H1 (cell line): ENCODE results near the gene CNBP. TPM values are rescaled to one million over a fixed set of nuclear protein-coding genes. Genes with fewer than 3 reads are reported as not detected.

Experiments used
- CTCF ChIA-PET: fragments of 300-600 bp; sonication (Branson Sonifier 250); formaldehyde crosslinking; loops from one replicate; lab custom pipeline; 2021; ENCODE audit not compliant: partially characterized antibody; lab: Charles Lee
- POLR2A ChIA-PET: fragments of 300-600 bp; sonication (Branson Sonifier 250); formaldehyde crosslinking; loops from one replicate; lab custom pipeline; 2021; ENCODE audit warnings: inconsistent platforms; ENCODE audit not compliant: partially characterized antibody; lab: Charles Lee
- DNase-seq, 2 experiments: peaks; one replicate each; pipeline versions ENCODE4 v3.0.0 to v3.0.0-alpha.2; 2010 to 2022; ENCODE audit warnings: low spot score in 2 of 2, low read depth in 1 of 2, mixed read lengths in 1 of 2
- FAIRE-seq: peaks from 2 replicates; lab custom pipeline; 2011; peaks lifted over from hg19 to GRCh38; lab: Jason Lieb, UNC
- H2AFZ ChIP-seq: 2 replicates; pipeline ENCODE4 v1.8.1; 2012; ENCODE audit warnings: low read length, inconsistent platforms
- H2AK5ac ChIP-seq: 2 replicates; pipeline ENCODE4 v1.6.1; 2013; ENCODE audit warnings: low read depth, low read length
- H2BK120ac ChIP-seq: replicated peaks from 2 replicates; pipeline ENCODE3; 2013; ENCODE audit warnings: low read depth, low read length, inconsistent platforms
- H2BK12ac ChIP-seq: 2 replicates; pipeline ENCODE4 v1.6.1; 2013; ENCODE audit warnings: low read depth, low read length
- H2BK15ac ChIP-seq: 2 replicates; pipeline ENCODE4 v1.6.1; 2013; ENCODE audit warnings: low read length
- H2BK20ac ChIP-seq: 2 replicates; pipeline ENCODE4 v1.6.1; 2013; ENCODE audit warnings: low read length
- H2BK5ac ChIP-seq: 2 replicates; pipeline ENCODE4 v1.6.1; 2013; ENCODE audit warnings: low read depth, low read length
- H3K14ac ChIP-seq: 2 replicates; pipeline ENCODE4 v1.6.1; 2013; ENCODE audit warnings: inconsistent platforms; ENCODE audit not compliant: insufficient read length
- H3K18ac ChIP-seq: 2 replicates; pipeline ENCODE4 v1.6.1; 2013; ENCODE audit warnings: low read length; ENCODE audit errors: extremely low read depth
- H3K23ac ChIP-seq: 2 replicates; pipeline ENCODE4 v1.6.1; 2013; ENCODE audit warnings: inconsistent platforms; ENCODE audit not compliant: insufficient read length
- H3K23me2 ChIP-seq: 2 replicates; pipeline ENCODE4 v1.6.1; 2013; ENCODE audit warnings: low read depth, low read length
- H3K27ac ChIP-seq: 2 replicates; pipeline ENCODE4 v1.6.1; 2011; ENCODE audit warnings: low read depth, low read length, inconsistent platforms
- H3K27me3 ChIP-seq, 4 experiments: replicated peaks in 1 of 4; 1 replicate in 1 of 4; 2 replicates in 3 of 4; pipeline versions ENCODE4 v1.6.1 to v1.8.1; 2011 to 2013; ENCODE audit warnings: low read length in 3 of 4, mild to moderate bottlenecking in 3 of 4, inconsistent platforms in 2 of 4, mixed read lengths in 2 of 4, moderate library complexity in 1 of 4; ENCODE audit not compliant: control insufficient read depth in 3 of 4, insufficient read depth in 3 of 4; ENCODE audit errors: extremely low read depth in 1 of 4
- H3K36me3 ChIP-seq, 4 experiments: 2 replicates each; pipeline versions ENCODE4 v1.6.1 to v1.8.1; 2011 to 2013; ENCODE audit warnings: mild to moderate bottlenecking in 4 of 4, low read length in 3 of 4, moderate library complexity in 2 of 4, control low read depth in 1 of 4, inconsistent platforms in 1 of 4; ENCODE audit not compliant: insufficient read depth in 4 of 4, control insufficient read depth in 2 of 4
- H3K4ac ChIP-seq: replicated peaks from 2 replicates; pipeline ENCODE3; 2013; ENCODE audit warnings: low read length, low read depth, mixed read lengths, inconsistent platforms; ENCODE audit not compliant: insufficient read length
- H3K4me1 ChIP-seq, 4 experiments: replicated peaks in 1 of 4; 1 replicate in 1 of 4; 2 replicates in 3 of 4; pipeline versions ENCODE4 v1.6.1 to v1.8.1; 2011 to 2013; ENCODE audit warnings: low read length in 3 of 4, inconsistent platforms in 2 of 4, mixed read lengths in 1 of 4; ENCODE audit not compliant: insufficient read depth in 4 of 4, control insufficient read depth in 3 of 4
- H3K4me2 ChIP-seq, 2 experiments: 2 replicates each; pipeline versions ENCODE4 v1.6.1 to v1.8.1; 2011 to 2013; ENCODE audit warnings: low read depth in 2 of 2, low read length in 2 of 2, control low read depth in 1 of 2, inconsistent platforms in 1 of 2, mild to moderate bottlenecking in 1 of 2; ENCODE audit not compliant: insufficient read depth in 1 of 2
- H3K4me3 ChIP-seq, 4 experiments: fragments of 200-600, 300-600 bp in 1 of 4; sonication (generic), shearing (Covaris generic), sonication (Bioruptor Twin) in 1 of 4; 2 replicates each; pipeline versions ENCODE4 v1.5.1 to v1.8.1; 2011 to 2016; ENCODE audit warnings: low read length in 4 of 4, low read depth in 3 of 4, control low read depth in 2 of 4, inconsistent platforms in 2 of 4, mild to moderate bottlenecking in 2 of 4, mixed read lengths in 1 of 4, moderate library complexity in 1 of 4; ENCODE audit not compliant: insufficient read depth in 2 of 4; ENCODE audit errors: extremely low read depth in 1 of 4
- H3K56ac ChIP-seq: replicated peaks from 2 replicates; pipeline ENCODE3; 2013; ENCODE audit warnings: low read depth, mild to moderate bottlenecking, mixed read lengths, low read length, inconsistent platforms; ENCODE audit not compliant: insufficient read length
- H3K79me1 ChIP-seq: 2 replicates; pipeline ENCODE4 v1.6.1; 2013; ENCODE audit warnings: low read depth, low read length, control low read depth
- H3K79me2 ChIP-seq, 2 experiments: 2 replicates each; pipeline versions ENCODE4 v1.6.1 to v1.8.1; 2012 to 2013; ENCODE audit warnings: low read length in 2 of 2, mild to moderate bottlenecking in 2 of 2, inconsistent platforms in 1 of 2; ENCODE audit not compliant: insufficient read depth in 2 of 2, control insufficient read depth in 1 of 2
- H3K9ac ChIP-seq, 4 experiments: replicated peaks in 1 of 4; 1 replicate in 1 of 4; 2 replicates in 3 of 4; pipeline versions ENCODE4 v1.6.1 to v1.8.1; 2011 to 2013; ENCODE audit warnings: low read depth in 3 of 4, low read length in 3 of 4, control low read depth in 2 of 4, mild to moderate bottlenecking in 2 of 4, moderate library complexity in 2 of 4, inconsistent platforms in 1 of 4; ENCODE audit errors: extremely low read depth in 1 of 4
- H3K9me3 ChIP-seq, 2 experiments: 2 replicates each; pipeline versions ENCODE4 v1.6.1 to v1.8.1; 2012 to 2013; ENCODE audit warnings: mild to moderate bottlenecking in 2 of 2, moderate library complexity in 2 of 2, control low read depth in 1 of 2, inconsistent platforms in 1 of 2, low read depth in 1 of 2, low read length in 1 of 2, mixed read lengths in 1 of 2; ENCODE audit not compliant: insufficient read depth in 2 of 2
- H4K20me1 ChIP-seq, 2 experiments: replicated peaks in 1 of 2; 2 replicates each; pipeline versions ENCODE3 to v1.8.1; 2011 to 2013; ENCODE audit warnings: inconsistent platforms in 2 of 2, low read length in 2 of 2, mild to moderate bottlenecking in 1 of 2; ENCODE audit not compliant: insufficient read depth in 2 of 2, control insufficient read depth in 1 of 2
- H4K5ac ChIP-seq: 2 replicates; pipeline ENCODE4 v1.6.1; 2013; ENCODE audit warnings: low read length, low read depth, mixed read lengths, inconsistent platforms; ENCODE audit not compliant: insufficient read length
- H4K8ac ChIP-seq: 2 replicates; pipeline ENCODE4 v1.8.0; 2013; ENCODE audit warnings: mild to moderate bottlenecking, moderate library complexity, low read length, inconsistent platforms; ENCODE audit not compliant: insufficient read depth; ENCODE audit errors: extremely low read depth
- H4K91ac ChIP-seq: replicated peaks from 2 replicates; pipeline ENCODE3; 2013; ENCODE audit warnings: low read length, mixed read lengths, inconsistent platforms; ENCODE audit not compliant: insufficient read length
- CBX5 ChIP-seq: fragments of 300-800, 300-1000 bp; sonication (generic); IDR thresholded peaks from 2 replicates; pipeline ENCODE4 v1.7.1; 2016; ENCODE audit warnings: antibody characterized with exemption, low read length, low read depth
- CEBPB ChIP-seq: IDR thresholded peaks from 2 replicates; pipeline ENCODE4 v1.6.1; 2012; ENCODE audit warnings: low read depth, low read length
- CREB1 ChIP-seq: IDR thresholded peaks from 2 replicates; pipeline ENCODE4 v1.6.1; 2012; ENCODE audit warnings: inconsistent platforms
- RBBP5 ChIP-seq: IDR thresholded peaks from 2 replicates; pipeline ENCODE4 v1.7.1; 2012; ENCODE audit warnings: low read depth, mild to moderate bottlenecking, inconsistent platforms, low read length, moderate library complexity, borderline replicate concordance
- ZNF274 ChIP-seq: IDR thresholded peaks from 2 replicates; pipeline ENCODE4 v1.7.0; 2012; ENCODE audit warnings: low read length, borderline replicate concordance; ENCODE audit errors: extremely low read depth
- WGBS, 2 experiments: shearing (Covaris generic) in 1 of 2; methylation state at CpG; one replicate each; pipeline versions ENCODE4 v1.1.6 to v1.1.7; 2013 to 2015; ENCODE audit warnings: low lambda C conversion rate in 2 of 2, mixed read lengths in 2 of 2, inconsistent platforms in 1 of 2, low coverage in 1 of 2, missing lambda C conversion rate in 1 of 2; ENCODE audit not compliant: insufficient replicate concordance in 2 of 2, insufficient coverage in 1 of 2, insufficient read length in 1 of 2; ENCODE audit errors: extremely low coverage in 1 of 2, missing lambda C conversion rate in 1 of 2; 5-methylcytosine and 5-hydroxymethylcytosine counted together
- polyA plus RNA-seq, 7 experiments: library from polyadenylated mRNA; depleted of rRNA in 3 of 7; stranded (reverse) in 5 of 7; unstranded in 2 of 7; fragments of >200 nt in 5 of 7; fragments of 200-250 nt in 2 of 7; gene quantifications; 1 replicate in 5 of 7; 2 replicates in 1 of 7; 4 replicates in 1 of 7; pipeline versions ENCODE4 v1.2.1 to v1.2.3, GENCODE V29; 2011 to 2013; ENCODE audit warnings: missing spikeins in 2 of 7, mixed read lengths in 2 of 7
- total RNA-seq: library from RNA; stranded (reverse); fragmentation: NEBNext Ultra II Directional; extraction: Animal tissue kit (Norgen Biotek cat#: 25700); gene quantifications from 2 replicates; pipeline ENCODE4 v1.2.1, GENCODE V29; 2021
- TF ChIP-seq, protein P1 (sequence below), 3 experiments: IDR thresholded peaks; 1 replicate in 2 of 3; 2 replicates in 1 of 3; pipeline versions ENCODE4 v1.5.1 to v1.6.1; 2011; ENCODE audit warnings: low read length in 3 of 3, mild to moderate bottlenecking in 3 of 3, inconsistent platforms in 2 of 3, low read depth in 1 of 3, moderate library complexity in 1 of 3; ENCODE audit not compliant: insufficient read depth in 1 of 3; ENCODE audit errors: control extremely low read depth in 1 of 3

The CNBP gene
- total and polyA plus RNA-seq, 2 of the 8 experiments (the other 6 are each of a cell fraction or from before 2014, with no cell fraction given), result 315 to 371 TPM

DNA sequence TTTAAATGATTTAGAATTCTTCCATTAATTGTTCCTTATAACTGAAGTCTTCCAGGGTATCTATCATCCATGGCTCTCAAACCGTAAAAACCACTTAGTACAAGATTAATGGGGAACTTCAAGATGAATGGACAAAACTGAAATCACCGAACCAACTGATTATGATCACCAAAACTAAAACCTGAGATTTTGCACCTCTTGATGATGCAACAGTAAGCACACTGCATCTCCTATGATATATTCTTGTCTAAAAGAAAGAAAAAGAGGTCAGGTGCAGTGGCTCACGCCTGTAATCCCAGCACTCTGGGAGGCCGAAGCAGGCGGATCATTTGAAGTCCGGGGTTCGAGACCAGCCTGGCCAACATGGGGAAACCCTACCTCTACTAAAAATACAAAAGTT is 19.2 kb downstream of the CNBP start:
- Histone ChIP-seq H2AFZ (no peak overlapping the region), H3K18ac (no peak overlapping the region), H2BK12ac (no peak overlapping the region), H3K4me1 (peaks cover 0 to 3% (median 1%) of the 10 kb centered on the region in 4 experiments; a peak in 4 of 7 replicates), H2BK120ac (no peak overlapping the region), H3K56ac (no peak overlapping the region), H4K20me1 (peaks cover 1% of the 10 kb centered on the region in 2 experiments), H2BK15ac (no peak overlapping the region), H3K79me1 (peaks cover 2% of the 10 kb centered on the region; the same call in 1 of the 2 replicates), H3K36me3 (peaks cover 3 to 27% (median 20%) of the 10 kb centered on the region in 4 experiments; a peak in 6 of 8 replicates), H3K4ac (no peak overlapping the region), H4K91ac (no peak overlapping the region), H3K4me3 (no peak overlapping the region), H3K27me3 (no peaks in the 10 kb centered on the region), H3K23ac (no peak overlapping the region), H3K23me2 (peaks cover 9% of the 10 kb centered on the region), H3K14ac (no peak overlapping the region), H3K4me2 (no peak overlapping the region), H4K5ac (no peak overlapping the region), H3K9me3 (no peaks in the 10 kb centered on the region), H4K8ac (no peak overlapping the region), H3K9ac (no peak overlapping the region), H2AK5ac (no peak overlapping the region), H2BK20ac (no peak overlapping the region), H3K27ac (no peak overlapping the region), H2BK5ac (no peak overlapping the region), H3K79me2 (peaks cover 2 to 12% of the 10 kb centered on the region in 2 experiments)
- POLR2A ChIA-PET, result interaction anchor here (0.8 to 3.7 kb wide), 6 partner anchors 8 to 151 kb away, joined by 3 to 22 read pairs (median 6); partner anchors contain the start of gene COPG1
- FAIRE-seq (no peak), DNase-seq (no peak)
- CTCF ChIA-PET, result no interaction called here
- TF ChIP-seq, protein P1, sequence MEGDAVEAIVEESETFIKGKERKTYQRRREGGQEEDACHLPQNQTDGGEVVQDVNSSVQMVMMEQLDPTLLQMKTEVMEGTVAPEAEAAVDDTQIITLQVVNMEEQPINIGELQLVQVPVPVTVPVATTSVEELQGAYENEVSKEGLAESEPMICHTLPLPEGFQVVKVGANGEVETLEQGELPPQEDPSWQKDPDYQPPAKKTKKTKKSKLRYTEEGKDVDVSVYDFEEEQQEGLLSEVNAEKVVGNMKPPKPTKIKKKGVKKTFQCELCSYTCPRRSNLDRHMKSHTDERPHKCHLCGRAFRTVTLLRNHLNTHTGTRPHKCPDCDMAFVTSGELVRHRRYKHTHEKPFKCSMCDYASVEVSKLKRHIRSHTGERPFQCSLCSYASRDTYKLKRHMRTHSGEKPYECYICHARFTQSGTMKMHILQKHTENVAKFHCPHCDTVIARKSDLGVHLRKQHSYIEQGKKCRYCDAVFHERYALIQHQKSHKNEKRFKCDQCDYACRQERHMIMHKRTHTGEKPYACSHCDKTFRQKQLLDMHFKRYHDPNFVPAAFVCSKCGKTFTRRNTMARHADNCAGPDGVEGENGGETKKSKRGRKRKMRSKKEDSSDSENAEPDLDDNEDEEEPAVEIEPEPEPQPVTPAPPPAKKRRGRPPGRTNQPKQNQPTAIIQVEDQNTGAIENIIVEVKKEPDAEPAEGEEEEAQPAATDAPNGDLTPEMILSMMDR (IDR thresholded peaks at IDR 0.05; ENCODE audit: control extremely low read depth in 1 of 3, insufficient read depth in 1 of 3, low read depth in 1 of 3, low read length in 3 of 3), result no peak
- no peak for TF ChIP-seq ZNF274
- no peak for TF ChIP-seq RBBP5
- TF ChIP-seq CREB1, result no peak
- no peak for TF ChIP-seq CBX5
- no peak for TF ChIP-seq CEBPB
- WGBS, 2 experiments, result 93% methylated on average over 7 of the region's 7 CpGs; no CpG with 5 or more reads in 1 of the 2 experiments
